ENCODE measurements around the gene KIRREL3. TPM values are rescaled to one million over a fixed set of nuclear protein-coding genes. Genes with fewer than 3 reads are reported as not detected.

KIRREL3 gene
- total RNA-seq, 2 donors from 2014 or later: 0.28 TPM; not detected in 1

DNA sequence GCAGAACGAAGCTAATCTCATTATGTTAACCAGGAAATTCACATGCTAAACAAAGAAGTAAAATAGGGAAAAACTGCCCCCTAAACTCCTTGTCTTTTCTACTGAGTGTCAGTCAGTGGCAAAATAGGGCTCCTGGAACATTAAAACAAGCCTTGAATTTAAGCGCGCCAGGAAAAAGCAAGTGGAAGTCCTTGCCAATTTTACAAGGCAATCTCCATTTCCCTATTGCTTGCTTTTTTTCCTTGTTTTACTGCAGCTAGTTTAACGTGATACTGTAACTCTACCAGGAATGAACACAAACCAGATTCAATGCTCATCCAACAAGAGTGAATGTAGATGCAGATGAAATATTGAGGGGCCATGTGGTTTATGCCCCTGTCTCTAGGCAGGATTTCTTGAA is 28.1 kb upstream of the KIRREL3 start:
- H3K27ac ChIP-seq: no peak overlapping the region
- H3K4me3 ChIP-seq: no peak overlapping the region
- WGBS: 6% methylated on average over 4 of the region's 4 CpGs
- H3K36me3 ChIP-seq: no peaks in the 10 kb centered on the region
- H3K27me3 ChIP-seq (replicated peaks; ENCODE audit: insufficient read depth): no peaks in the 10 kb centered on the region
- no peaks in the 10 kb centered on the region for H3K4me1 ChIP-seq (replicated peaks)
- H3K9me3 ChIP-seq: no peaks in the 10 kb centered on the region
- intact Hi-C loops (cut with DNase I): no loop called here
- TF ChIP-seq POLR2A (IDR thresholded peaks at IDR 0.05) (no peak), POLR2AphosphoS5 (IDR thresholded peaks at IDR 0.05) (no peak)
- TF ChIP-seq, protein P1, sequence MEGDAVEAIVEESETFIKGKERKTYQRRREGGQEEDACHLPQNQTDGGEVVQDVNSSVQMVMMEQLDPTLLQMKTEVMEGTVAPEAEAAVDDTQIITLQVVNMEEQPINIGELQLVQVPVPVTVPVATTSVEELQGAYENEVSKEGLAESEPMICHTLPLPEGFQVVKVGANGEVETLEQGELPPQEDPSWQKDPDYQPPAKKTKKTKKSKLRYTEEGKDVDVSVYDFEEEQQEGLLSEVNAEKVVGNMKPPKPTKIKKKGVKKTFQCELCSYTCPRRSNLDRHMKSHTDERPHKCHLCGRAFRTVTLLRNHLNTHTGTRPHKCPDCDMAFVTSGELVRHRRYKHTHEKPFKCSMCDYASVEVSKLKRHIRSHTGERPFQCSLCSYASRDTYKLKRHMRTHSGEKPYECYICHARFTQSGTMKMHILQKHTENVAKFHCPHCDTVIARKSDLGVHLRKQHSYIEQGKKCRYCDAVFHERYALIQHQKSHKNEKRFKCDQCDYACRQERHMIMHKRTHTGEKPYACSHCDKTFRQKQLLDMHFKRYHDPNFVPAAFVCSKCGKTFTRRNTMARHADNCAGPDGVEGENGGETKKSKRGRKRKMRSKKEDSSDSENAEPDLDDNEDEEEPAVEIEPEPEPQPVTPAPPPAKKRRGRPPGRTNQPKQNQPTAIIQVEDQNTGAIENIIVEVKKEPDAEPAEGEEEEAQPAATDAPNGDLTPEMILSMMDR (IDR thresholded peaks at IDR 0.05): no peak
- DNase-seq (ENCODE audit: low spot score): no peak

DNA sequence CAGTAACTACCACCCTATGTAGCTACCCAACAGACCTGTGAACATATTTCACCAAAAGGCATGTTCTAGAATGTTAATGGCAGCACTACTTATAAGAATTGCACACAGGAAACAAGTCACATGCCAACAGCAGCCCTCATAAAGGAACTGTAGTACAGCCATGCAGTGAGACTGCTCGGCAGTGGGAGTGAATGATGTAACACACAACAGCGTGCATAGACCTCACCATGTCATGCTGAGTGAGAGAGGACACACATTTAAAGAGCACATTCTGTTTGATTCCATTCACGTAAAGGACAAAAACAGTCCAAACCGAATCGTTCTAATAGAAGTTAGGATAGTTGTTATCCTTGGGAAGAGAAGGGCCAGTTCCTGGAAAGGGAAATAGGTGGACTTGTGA is 27.2 kb upstream of the KIRREL3 start:
- Histone ChIP-seq H3K27me3 (replicated peaks; ENCODE audit: insufficient read depth) (no peaks in the 10 kb centered on the region), H3K27ac (no peak overlapping the region), H3K36me3 (no peaks in the 10 kb centered on the region), H3K4me1 (replicated peaks) (no peaks in the 10 kb centered on the region), H3K9me3 (no peaks in the 10 kb centered on the region), H3K4me3 (no peak overlapping the region)
- TF ChIP-seq, protein P1 (IDR thresholded peaks at IDR 0.05): no peak
- no peak for TF ChIP-seq POLR2A (IDR thresholded peaks at IDR 0.05)
- TF ChIP-seq POLR2AphosphoS5 (IDR thresholded peaks at IDR 0.05): no peak
- intact Hi-C loops (cut with DNase I): no loop called here
- no peak for DNase-seq (ENCODE audit: low spot score)
- WGBS: 39% methylated on average over 5 of the region's 5 CpGs

DNA sequence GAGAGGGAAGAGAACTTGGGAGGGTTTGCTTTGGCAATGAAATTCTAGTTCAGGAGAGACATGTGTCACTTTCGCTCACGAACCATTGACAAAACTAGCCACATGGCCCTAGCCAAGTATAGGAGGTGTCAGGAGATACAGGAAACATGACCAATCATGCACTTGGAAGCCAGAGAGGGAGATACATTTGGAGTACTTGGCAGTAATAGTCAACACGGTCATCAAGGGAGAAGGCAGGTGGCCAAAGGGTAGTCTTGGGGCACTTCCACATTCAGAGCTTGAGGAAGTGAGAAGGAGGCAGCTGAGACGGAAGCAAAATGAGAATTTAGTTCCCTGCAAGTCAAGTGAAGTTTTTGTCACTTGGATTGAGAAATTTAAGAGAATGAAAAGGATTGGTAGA is 26.4 kb upstream of the KIRREL3 start:
- Histone ChIP-seq H3K4me1 (replicated peaks) (no peaks in the 10 kb centered on the region), H3K4me3 (no peak overlapping the region), H3K9me3 (no peaks in the 10 kb centered on the region), H3K27ac (no peak overlapping the region), H3K27me3 (replicated peaks; ENCODE audit: insufficient read depth) (no peaks in the 10 kb centered on the region), H3K36me3 (no peaks in the 10 kb centered on the region)
- TF ChIP-seq POLR2A (IDR thresholded peaks at IDR 0.05): no peak
- TF ChIP-seq POLR2AphosphoS5 (IDR thresholded peaks at IDR 0.05): no peak
- TF ChIP-seq, protein P1 (IDR thresholded peaks at IDR 0.05): no peak
- intact Hi-C loops (cut with DNase I): no loop called here
- WGBS: 71% methylated on average over 4 of the region's 4 CpGs
- DNase-seq (ENCODE audit: low spot score): no peak

DNA sequence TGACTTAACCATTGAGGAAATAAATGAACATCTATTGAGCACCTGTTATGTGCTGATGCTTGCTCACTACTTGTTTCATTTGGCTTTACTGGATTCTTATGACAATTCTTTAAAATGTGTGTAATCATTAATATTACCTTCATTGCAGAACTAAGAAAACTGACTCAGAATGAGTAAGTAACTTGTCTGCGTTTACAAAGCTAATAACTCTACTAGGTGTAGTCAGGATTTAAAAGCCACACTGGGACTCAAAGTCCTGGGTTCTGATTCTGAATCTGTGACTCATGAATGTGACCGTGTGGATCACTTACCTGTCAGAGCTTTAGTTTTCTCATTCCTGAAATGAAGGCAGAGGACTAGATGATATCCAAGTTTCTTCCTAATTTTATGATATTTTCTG is 23.4 kb upstream of the KIRREL3 start:
- Histone ChIP-seq H3K27ac (no peak overlapping the region), H3K4me3 (no peak overlapping the region), H3K4me1 (replicated peaks) (no peaks in the 10 kb centered on the region), H3K36me3 (no peaks in the 10 kb centered on the region), H3K27me3 (replicated peaks; ENCODE audit: insufficient read depth) (no peaks in the 10 kb centered on the region), H3K9me3 (no peaks in the 10 kb centered on the region)
- intact Hi-C loops (cut with DNase I): no loop called here
- no peak for DNase-seq (ENCODE audit: low spot score)
- TF ChIP-seq POLR2A (IDR thresholded peaks at IDR 0.05) (no peak), POLR2AphosphoS5 (IDR thresholded peaks at IDR 0.05) (no peak)
- TF ChIP-seq, protein P1 (IDR thresholded peaks at IDR 0.05): no peak
- WGBS: 90% methylated on average over 2 of the region's 2 CpGs

GRCh38 chr11:127018683-127019279 is 18.2 kb upstream of the KIRREL3 start:
- H3K27ac ChIP-seq: no peak overlapping the region
- H3K36me3 ChIP-seq: no peaks in the 10 kb centered on the region
- intact Hi-C loops (cut with DNase I): no loop called here
- H3K4me3 ChIP-seq: no peak overlapping the region
- WGBS: 65% methylated on average over 8 of the region's 8 CpGs
- no peaks in the 10 kb centered on the region for H3K27me3 ChIP-seq (replicated peaks; ENCODE audit: insufficient read depth)
- DNase-seq (ENCODE audit: low spot score): no peak
- H3K4me1 ChIP-seq (replicated peaks): no peaks in the 10 kb centered on the region
- no peaks in the 10 kb centered on the region for H3K9me3 ChIP-seq
- TF ChIP-seq, protein P1 (IDR thresholded peaks at IDR 0.05): no peak
- TF ChIP-seq POLR2AphosphoS5 (IDR thresholded peaks at IDR 0.05) (no peak), POLR2A (IDR thresholded peaks at IDR 0.05) (no peak)

All from prostate gland (tissue), 2 donors.